ENCODE data around the gene PRKCH.
"Not testable (repeated sequence)": the region's sequence is repeated elsewhere in the genome, so short reads cannot be mapped to it uniquely, and the experiment has no call there.

Gene PRKCH

DNA sequence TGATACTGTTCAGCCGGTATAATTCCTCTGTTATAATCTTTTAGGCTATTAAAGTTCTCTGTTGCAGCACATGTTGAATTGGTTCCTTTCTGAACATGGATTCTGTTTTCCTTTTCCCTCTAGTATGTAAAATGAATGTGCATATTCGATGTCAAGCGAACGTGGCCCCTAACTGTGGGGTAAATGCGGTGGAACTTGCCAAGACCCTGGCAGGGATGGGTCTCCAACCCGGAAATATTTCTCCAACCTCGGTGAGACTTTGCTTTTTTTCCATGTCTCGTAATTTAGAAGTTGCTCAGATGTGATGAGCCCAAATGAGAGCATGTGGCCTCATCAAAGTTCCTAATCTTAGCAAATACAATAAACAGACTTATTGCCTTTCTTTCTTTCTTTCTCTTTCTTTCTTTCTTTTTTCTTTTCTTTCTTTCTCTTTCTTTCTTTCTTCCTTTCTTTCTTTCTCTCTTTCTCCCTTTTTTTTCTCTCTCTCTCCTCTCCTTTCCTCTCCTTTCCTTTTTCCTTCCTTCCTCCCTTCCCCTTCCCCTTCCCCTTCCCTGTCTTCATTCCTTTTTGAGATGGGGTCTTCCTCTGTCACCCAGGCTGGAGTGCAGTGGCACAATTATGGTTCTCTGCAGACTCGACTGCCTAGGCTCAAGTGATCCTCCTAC is 131.9 kb downstream of the PRKCH start:
- DNase-seq, result no peak

DNA sequence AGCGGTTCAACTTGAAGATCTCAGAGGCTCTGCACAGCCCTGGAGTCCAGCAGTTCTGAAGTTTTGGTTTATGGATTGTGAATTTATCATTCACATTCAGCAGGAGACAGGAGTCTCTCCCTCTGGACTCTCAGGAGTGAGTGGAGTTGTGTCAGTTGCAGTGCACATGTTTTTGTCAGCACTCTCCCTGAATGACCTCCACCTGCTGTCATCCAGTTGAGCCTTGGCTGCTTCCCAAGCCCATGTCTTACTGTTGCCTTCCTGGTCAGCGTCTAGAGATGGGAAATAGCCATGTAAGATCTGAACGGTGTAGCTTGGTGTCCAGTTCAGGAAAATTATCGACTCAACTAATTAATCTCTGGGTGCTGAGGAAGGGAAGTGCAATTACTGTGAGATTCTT is 133.2 kb downstream of the PRKCH start:
- no peak for DNase-seq

DNA sequence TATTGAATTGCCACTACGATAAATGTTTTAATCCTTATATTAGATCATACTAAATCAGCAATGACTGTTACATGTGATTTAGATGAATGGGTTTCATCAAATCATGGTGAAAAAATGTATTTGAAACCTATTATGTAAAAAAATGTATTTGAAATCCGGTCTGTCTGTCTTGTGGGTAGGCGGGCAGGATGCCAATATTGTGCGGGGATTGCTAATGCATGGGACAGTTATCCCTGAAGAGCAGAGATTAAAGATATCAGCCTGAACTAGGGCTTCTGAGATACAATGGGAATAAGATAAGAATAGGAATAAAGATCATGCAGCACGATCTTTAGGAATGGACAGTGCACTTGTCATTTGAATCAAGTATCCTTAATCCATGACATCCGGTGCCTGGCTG is 134.0 kb downstream of the PRKCH start:
- no peak for DNase-seq

DNA sequence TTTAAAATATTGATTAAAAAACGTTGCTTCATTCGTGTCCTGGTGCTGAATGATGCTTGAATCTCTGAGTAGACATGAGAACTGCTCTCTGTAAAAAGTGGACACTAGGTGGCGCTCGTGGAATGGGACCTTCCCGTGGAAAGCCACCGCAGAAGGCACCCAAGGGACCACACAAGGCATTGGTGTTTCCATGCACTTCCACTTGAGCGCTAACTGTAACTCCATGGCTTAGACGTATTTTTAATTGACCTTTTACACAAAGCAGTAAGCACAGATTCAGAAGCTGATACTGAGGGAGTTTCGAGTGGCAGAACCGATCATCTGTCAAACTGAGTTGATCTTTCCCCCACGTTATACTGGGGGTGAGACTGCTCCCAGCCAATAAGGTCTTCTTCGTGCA is 135.3 kb downstream of the PRKCH start:
- peak in 49 of 58 donors; percentile 17 to 86 (median 51) for DNase-seq

DNA sequence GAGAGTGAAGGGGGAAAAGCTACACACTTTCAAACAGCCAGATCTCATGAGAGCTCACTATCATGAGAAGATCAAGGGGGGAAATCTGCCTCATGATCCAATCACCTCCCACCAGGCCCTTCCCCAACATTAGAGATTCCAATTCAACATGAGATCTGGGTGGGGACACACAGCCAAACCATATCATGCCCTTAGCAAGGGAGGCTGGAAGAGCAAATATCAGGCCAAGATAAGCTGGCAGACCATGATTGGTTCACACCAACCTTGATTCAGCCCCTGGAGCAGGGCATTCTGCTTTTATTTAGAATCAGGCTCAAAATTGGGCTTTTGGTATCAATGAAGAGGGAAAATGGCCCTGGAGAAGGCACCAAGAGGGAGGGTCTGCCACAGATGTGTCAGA is 137.4 kb downstream of the PRKCH start:
- no peak for DNase-seq

DNA sequence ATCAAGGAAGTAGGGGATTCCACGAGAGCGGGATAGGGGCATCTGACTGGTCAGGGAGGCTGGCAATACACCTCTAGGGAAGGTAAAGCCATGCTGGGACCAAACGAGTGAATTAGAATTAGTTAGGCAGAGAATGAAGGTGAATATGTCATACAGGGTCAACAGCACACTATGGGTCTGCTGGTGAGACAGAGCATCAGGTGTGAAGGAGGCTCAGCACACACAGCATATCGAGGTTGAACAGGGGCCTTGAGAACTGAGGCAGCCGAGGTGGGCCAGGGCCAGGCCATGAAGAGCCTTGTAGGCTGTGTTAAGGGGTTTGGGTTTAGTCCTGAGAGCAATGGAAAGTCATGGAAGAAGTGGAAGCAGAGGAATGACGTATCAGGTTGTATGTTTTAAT is 137.8 kb downstream of the PRKCH start:
- DNase-seq, result no peak

DNA sequence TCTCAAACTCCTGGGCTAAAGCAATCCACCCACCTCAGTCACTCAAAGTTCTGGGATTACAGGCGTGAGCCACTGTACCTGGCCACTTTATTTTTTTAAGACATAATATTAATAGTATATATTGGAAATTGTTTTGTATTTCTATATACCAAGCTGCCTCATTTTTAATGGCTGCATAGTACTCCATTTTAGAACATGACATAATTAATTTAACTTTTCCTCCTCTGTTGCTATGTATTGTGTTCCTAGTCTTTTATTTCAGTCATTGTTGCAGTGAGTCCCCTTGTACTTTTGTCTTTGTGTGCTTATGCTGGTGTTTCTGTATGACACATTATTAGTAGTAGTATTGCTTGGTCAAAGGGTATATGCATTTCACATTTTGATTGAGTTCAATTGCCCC is 138.7 kb downstream of the PRKCH start:
- no peak for DNase-seq

DNA sequence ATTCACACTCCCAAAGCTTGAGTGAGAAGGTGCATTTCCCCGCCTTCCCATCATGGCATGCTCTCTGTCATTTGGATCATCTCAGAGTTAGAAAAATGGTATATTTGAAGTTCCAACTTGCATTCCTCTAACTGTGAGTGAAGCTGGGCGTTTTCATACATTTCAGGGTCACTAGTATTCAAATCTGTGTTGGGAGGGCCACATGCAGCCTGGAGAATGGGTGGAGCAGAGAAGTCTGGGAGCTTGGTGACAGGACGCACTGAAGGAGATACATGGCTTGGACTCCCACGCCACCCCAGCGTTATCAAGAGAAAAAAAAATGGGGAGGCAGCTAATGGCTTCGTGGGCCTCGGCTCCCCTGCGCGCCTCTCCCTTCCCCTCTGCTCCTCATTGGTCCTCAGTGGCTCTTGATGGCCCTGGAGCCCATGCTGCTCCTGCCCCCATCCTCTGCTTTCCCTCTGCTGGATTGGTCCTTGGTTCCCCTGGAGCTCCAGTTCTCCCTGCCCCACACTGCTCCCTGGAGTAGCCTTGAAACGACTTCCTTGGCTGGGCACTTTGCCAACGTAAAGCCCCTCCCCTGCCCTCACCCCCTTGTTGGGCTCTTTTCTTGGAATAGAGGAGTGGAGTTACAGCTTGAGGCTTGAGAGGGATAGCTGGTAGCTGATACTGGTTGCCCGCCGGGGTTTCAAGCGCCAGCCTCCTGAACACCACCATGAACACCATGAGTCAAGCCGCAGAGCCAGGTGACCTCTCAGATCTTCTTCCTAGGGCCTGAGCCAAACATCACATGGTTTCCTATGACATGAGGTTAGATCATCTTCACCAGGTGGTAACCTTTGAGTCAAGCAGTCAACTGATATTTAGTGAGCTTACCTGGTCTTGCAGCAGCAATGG is 139.6 kb downstream of the PRKCH start:
- DNase-seq, result no peak

DNA sequence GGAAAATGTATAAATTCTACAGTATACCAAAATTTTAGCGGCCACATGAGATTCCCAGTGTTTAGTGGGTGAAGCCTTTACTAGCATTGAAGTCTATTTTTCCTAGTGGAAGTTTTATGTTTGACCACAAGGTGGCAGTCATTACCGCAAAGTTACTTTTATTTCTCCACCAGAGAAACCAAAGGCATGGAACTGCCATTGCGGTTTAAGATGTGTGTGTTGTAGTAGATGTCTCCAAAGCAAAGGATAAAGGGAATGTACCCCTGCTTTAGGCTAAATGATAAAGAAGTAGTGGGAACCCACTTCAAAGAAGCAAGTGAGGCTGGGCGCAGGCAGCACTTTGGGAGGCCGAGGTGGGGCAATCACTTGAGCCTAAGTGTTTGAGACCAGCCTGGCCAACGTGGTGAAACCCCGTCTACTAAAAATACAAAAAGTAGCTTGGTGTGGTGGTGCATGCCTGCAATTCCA is 140.5 kb downstream of the PRKCH start:
- DNase-seq, result peak in 7 of 58 donors; percentile 17 to 81 (median 31)

DNA sequence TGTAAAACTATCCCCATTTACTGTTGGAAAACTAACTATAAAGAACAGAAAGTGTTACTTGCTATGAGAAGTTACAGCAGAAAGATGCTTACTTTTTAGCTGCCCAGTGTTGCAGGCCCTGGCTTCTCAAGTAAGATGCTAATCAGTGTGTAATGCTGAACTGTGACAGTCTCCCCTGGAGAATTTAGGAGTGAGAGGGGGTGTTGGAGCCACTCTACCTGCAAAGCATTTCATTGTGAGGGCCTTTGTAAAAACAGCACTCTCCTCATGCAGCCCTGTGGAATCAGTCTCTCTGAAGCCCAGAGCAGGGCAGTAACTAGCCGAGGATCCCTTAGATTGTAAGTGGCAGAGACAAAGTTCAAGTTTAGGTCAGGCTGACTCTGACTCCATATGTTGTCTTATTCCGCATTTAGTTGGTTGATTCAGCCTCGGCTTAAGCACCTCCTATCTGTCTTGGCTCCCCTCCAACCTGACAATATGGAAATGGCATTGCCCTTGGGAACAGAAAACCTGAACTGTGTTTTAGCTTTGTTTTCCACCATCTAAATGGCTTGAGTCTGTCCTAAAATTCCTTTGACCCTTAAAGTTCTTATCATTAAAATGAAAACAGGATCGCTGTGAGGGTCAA is 141.3 kb downstream of the PRKCH start:
- DNase-seq, result no peak

DNA sequence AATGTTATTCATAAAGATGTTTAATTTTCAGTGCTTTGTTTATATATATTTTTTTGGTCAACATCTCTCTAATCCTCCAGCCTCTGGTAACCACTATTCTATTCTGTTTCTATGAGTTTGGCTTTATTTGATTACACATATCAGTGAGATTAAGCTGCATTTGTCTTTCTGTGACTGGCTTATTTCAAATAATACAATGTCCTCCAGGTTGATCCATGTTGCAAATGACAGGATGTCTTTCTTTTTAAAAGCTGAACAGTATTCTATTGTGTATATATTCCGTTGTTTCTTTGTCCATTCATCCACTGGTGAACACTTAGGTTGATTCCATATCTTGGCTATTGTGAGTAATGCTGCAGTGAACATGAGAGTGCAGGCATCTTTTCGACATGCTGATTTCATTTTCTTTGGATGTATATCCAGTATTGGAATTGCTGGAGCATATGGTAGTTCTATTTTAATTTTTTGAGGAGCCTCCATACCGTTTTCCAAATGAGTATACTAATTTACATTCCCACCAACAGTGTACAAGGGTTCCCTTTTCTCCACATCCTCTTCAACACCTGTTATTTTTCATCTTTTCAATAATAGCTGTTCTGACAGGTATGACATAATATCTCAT is 142.4 kb downstream of the PRKCH start:
- DNase-seq, result no peak

DNA sequence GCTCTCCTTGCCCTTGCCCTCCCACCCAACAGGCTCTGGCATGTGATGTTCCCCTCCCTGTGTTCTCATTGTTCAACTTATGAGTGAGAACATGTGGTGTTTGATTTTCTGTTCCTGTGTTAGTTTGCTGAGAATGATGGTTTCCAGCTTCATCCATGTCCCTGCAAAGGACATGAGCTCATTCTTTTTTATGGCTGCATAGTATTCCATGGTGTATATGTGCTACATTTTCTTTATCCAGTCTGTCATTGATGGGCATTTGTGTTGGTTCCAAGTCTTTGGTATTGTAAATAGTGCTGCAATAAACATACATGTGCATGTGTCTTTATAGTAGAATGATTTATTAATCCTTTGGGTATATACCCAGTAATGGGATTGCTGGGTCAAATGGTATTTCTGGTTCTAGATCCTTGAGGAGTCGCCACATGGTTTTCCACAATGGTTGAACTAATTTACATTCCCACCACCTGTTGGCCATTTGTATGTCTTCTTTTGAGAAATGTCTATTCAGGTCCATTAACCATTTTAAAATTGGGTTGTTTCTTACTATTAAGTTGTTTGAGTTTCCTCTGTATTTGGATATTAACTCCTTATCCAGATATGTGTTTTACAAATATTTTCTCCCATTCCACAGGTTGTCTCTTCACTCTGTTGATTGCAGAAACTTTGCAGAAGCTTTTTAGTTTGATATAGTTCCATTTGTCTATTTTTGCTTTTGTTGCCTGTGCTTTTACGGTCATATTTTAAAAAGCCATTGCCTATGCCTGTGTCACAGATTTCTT is 143.4 kb downstream of the PRKCH start:
- not testable (repeated sequence) for DNase-seq

DNA sequence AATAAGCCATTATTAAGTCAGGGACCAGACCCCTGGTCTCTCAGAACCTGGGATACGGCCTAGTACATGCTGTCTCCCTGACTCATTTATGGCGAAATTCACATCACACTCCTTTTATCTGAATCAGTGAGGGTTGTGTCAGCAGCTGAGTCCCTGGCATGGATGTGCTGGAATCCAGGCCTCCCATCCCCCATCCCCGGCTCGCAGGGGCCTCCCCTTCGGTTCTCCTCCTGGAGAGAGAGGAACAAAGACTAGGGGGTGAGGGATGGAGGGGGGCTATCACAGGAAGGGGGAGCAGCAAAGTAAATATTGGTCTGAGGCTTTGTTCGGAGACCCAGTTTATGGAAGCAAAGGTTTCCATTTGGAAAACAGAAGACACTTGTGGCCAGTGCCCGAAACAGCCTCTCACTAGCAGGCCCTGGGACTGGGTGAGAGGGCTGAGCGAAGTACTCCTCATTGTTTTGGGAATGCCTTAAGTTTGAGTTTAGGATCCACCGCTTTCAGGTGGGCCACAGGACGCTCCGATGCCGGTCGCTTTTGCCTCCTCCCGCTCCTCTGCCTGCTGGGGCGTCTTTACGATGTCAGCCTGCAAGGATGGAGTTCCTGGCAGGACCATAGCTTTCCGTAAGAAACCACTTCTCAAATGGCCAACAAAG is 145.0 kb downstream of the PRKCH start:
- DNase-seq, result no peak

DNA sequence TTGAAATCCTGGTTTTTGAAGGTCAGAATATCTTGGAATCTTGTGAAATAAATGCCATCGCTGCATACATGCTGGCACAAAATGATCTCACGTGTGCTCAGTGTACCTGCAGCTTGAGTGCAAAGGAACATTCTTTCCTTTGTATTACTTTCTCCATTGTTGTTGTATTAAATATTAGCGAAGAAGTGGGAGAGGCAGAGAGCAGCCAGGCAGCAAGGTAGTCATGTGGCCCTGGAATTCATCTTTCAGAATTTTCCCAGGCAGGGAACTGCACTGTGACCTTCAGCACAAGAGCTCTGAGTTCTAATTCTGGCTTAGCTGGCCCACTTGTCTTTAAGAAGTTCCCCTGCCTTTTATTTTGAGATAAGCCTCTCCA is 145.5 kb downstream of the PRKCH start:
- DNase-seq, result no peak

DNA sequence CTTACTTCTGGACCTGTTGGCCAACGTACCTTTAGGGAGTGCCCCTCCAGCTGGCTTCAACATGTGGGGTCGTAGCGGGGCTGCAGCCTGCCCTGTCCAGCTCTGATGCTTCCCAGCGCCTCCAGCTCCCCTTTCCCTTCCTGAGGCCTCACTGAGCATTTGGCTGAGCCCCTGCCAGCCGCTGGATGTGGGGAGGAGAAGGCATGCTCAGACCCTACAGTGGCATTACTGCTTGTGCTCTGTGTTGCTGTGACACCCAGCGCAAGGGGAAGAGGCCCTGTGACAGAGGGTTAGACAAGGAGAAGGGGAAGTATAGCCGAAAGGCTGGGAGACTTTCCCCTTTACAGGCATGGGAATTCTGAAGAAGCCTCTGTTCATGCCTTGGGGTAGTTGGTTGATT is 145.9 kb downstream of the PRKCH start:
- no peak for DNase-seq

DNA sequence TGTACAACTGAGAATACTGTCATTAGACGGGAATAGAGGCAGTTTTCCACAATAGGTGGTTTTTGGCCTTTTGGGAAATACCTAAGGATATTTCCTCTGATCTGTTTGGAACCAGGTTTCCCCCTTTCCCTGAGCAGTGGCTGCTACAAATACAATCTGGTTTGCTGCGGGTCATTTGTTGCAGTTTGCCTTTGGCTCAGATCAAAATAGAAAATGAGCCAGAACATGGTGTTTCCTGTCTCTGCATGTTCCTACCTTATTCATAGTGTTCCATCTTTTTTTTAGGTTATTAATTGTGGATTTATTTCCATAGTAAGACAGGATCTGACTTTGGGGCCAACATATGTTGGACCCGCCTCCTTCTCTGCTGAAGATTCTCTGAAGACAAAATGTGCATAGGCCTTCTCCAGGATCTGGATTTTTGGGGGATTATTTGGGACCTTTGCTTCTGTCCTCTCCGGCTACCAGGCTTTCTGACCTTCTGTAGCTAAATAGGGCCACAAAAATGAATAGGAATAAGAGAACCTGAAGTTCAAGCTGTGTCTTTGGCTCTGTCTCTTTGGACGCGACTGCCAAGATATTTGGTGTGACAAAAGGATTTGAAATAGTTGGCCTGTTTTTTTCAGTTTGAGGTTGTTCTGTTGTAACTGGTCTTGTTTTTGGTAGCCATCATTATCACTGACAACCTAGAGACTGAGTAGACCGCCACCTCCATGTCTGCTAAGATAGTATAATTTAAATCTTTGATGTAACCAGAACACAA is 146.9 kb downstream of the PRKCH start:
- DNase-seq, result no peak

DNA sequence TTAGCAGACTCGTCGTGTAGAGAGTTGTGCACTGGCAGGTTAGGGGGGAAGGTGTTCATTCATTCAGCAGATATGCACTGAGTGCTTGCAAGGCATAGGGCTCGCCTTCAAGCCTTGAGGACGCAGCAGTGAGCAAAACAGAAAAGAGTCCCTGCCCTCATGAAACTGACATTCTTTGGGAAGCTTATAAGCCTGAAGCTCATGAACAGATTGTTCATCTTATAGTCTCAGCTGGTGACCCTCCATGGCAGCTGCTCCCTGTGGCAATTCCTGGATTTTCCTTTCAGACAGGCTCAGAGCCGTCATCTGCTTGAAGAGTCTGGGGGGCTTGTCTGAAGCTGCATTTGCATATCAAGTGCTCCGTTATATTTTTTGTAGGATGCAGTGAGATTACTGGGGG is 148.4 kb downstream of the PRKCH start:
- DNase-seq, result no peak

DNA sequence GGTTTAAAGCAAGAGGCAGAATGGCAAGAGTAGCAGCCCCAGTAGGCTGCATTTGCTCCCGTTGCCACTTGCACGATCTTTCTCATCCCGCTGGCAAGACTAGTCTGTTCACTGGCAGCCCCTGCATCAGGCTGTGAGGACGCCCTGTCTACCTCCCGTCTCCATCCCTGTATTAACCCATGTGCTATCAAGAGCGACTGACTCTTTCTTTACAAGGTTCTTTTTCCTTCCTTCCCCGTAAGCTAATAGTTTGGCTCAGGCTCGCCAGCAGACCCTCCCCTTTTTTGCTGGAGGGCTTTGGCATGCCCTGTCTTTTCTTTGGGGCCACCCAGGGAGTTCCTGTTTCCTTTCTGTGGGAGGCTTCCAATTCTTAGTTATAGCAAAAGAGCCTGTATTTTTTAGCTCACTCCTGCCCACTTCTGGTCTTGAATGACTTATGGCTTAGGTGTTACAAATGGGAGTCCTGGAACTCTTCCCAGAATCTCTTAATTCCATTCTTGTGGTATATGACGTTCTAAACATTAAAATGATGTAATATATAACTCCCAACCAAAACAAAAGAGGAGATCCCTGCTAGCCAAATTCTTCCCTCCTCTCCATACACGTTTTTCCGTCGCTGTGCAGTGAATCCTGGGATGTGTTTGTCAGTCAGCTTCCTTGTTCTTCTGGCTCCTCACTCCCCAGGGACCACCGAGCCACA is 149.0 kb downstream of the PRKCH start:
- DNase-seq, result no peak

DNA sequence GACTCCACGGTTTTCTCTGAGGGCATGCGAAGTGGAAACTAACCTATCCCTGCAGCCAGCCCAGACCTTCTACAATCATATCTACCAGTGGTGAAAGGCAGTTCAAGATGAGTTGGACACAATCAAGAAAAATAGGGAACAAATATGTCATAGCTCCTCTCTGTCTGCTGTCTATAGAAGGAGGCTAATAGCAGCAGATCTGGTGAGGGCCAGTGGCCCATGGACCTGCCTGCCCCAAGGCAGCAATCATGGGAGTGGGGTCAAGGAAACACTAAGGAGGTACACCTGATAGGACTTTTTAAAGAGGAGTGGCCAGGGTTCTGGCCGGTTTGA is 149.5 kb downstream of the PRKCH start:
- DNase-seq, result no peak
